C1 segment of cervical spinal cord (tissue), 14 donors: Measurements from ENCODE around the gene LRFN5.

Source experiments
- DNase-seq, 14 donors: peaks; one replicate each; lab custom pipeline; 2025; lab: John Stamatoyannopoulos, UW

Gene LRFN5

DNA sequence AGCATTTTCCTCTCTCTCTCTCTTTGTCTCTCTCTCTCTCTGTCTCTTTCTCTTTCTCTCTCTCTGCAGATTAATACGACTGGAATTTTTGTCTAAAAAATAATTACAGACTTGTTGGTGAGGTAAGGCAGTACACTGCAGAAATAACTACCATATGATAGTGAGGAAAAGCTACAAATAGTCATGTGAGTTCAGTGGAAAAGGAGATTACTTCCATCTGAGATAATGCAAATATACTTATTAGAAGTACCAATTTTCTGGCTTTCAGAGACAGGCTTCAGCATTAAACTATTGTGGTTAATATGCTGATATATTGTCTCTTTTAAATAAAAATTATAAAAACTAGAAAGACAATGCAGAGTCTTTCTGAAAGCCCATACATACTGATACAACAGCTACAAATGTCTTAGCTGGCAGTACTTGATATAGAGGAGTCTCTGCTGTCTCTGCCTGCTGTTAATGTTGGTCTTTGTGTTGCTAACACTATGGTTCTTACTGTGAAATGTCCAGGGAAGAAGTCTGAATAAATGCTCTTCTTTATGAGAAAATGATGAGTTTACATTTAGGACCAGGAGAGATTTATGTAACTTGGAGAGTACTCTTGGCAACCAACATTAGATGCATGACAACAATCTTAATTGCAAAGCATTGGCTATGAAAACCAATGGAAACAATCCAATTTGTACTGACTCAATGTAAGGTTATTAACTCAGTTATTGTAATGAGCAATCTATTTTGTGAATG is 167.0 kb downstream of the LRFN5 start:
- DNase-seq, result no peak

DNA sequence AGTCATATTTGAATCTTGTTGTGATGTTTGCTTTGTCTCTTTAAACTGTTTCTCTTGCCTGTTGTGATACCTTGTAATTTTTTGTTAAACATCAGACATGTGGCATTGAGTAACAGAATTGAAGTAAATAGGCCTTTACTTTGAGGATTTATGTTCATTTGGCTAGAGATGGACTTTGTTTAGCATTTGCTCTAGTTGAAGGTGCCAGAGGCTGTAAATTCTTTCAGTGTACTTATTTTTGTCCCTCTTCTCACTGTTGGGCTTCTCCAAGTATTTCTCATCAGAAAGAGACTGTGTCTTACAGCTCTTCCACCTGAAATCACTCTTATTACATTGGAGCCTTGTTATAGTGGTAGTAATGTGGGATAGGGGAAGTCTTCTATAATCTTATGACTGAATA is 175.8 kb downstream of the LRFN5 start:
- DNase-seq, result no peak

DNA sequence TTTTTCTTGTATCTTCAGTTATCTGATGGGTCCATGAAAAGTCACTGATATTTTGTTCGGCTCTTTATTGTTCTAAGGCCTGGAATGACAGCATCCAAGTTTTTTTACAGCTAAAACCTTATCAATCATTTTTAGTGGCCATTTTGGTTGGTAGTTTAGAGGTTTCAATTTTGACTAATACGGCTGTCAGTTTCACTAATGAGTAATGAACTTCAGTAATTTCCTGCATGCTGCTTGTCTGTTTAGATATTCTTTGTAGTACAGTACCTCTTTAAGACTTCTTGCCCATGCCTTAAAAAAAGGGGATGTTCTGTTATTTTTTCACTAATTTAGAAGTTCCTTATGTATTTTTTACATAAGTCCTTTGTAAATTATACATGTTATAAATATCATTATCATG is 176.7 kb downstream of the LRFN5 start:
- no peak for DNase-seq

- no peak for DNase-seq
These were observed 179.0 kb downstream of the LRFN5 start for GRCh38 chr14:41785696-41786095.

GRCh38 chr14:41799817-41800216 is 193.1 kb downstream of the LRFN5 start:
- DNase-seq, result no peak

GRCh38 chr14:41805633-41806032 is 199.0 kb downstream of the LRFN5 start:
- no peak for DNase-seq

GRCh38 chr14:41806366-41806975 is 199.8 kb downstream of the LRFN5 start:
- DNase-seq, result no peak

GRCh38 chr14:41810362-41810761 is 203.7 kb downstream of the LRFN5 start:
- DNase-seq, result no peak

DNA sequence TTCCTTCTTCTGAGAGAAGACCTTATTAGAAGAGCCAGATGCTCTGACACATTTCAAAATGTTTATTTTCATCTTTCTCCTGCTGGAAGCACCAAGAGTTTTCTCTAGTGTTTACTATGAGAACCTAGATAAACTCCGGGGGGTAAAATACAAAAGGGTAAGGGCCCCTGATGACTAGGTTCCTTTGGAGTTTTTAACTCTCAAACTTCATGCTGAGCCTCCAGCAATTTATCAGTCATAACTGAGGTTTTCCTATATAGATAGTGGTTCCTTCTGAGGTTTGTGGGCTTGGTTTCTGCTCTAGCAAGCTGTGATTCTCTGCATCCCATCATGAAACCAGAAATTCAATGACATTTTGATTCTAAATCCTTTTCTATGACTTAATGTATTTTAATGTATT is 210.9 kb downstream of the LRFN5 start:
- DNase-seq, result no peak

- DNase-seq, result no peak
These were observed 217.8 kb downstream of the LRFN5 start for GRCh38 chr14:41824441-41824840.

- no peak for DNase-seq
These were observed 218.9 kb downstream of the LRFN5 start for GRCh38 chr14:41825622-41826021.

GRCh38 chr14:41830714-41831406 is 224.2 kb downstream of the LRFN5 start:
- no peak for DNase-seq

- DNase-seq, result no peak
These were observed 233.0 kb downstream of the LRFN5 start for GRCh38 chr14:41839661-41840060.

DNA sequence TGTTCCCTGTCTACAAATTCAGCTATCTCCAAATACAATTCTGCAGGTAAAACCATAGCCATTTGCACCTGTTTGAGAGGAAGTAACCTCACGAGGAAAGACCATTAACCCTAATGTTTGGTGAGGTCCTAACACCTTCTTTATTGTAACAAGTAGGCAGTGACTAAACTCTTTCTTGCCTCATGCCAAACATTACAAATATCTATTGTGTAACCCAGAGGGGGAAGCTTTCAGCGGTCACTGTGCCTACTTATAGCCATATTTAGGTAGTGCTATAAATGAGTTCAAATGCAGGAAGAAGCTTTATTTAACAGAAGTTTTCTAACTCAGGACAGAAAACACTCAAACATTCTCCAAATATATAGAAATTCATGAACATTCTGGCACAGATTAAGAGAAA is 252.7 kb downstream of the LRFN5 start:
- DNase-seq, result no peak

- DNase-seq, result no peak
These were observed 253.9 kb downstream of the LRFN5 start for GRCh38 chr14:41860586-41860985.

DNA sequence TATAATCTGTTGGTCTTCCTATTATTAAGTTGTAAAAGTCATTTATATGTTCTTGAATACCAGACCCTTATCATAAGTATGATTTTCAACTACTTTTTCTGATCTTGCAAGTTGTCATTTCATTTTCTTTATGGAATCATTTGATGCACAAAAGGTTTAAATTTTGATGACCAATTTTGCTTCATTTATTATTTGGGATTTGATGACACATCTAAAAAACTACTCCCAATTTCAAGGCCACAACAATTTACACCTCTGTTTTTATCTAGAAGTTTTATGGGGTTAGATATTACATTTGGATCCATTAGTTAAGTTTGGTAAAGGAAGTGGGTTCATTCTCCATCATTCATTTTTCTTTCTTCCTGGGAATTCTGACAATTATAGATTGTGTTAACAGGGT is 259.2 kb downstream of the LRFN5 start:
- DNase-seq, result no peak

DNA sequence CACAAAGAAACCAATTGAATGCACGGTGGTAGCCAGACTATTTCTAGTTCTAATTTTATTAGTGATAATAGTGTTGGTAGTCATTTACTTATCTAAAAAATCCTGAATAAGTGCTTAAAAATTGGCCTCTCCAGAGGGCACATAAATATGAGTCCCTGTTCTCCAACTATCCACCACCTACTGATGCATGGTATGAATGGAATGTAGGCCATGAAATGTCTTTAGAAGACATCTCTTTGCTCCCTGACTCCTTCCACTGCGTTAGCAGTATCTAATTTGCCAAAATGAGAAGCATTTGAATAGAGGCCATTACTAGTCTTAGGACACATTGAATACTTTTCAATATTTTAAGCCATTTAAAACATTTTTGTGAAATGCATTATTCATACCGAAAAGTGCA is 261.7 kb downstream of the LRFN5 start:
- DNase-seq, result no peak

DNA sequence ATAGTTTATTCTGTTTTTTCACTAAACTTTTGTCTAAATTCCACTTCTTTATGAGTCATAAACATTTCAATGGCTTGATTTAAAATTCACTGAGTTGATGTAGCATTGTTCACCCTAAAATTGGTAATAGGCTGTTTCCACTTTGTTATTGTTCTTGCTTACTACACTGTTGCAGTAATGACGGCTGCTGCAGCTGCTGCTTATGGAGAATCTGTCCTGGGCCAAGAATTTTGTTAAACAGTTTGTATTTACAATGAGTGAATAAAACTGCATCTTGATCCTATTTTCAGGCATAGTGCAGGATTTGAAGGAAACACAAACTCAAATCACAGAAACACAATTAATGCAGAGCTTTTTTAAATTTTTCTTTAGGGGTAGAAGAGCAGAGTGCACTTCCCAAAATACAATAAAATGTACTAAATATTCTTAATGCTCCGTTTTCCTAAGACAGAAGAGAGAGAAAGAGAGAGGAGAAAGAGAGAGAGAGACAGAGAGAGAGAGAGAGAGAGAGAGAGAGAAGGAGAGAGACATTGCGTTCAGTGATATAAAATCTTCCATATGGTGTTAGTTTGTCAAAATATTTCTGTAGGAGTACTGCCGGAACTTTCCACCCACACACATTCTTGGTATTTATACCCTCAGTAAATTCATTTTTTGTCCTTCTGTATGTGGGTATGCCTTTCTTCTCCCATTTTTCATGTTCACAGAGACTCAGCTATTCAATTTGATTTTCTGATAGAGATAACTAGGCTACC is 266.4 kb downstream of the LRFN5 start:
- DNase-seq, result no peak

GRCh38 chr14:41873686-41874317 is 267.1 kb downstream of the LRFN5 start:
- DNase-seq, result no peak

DNA sequence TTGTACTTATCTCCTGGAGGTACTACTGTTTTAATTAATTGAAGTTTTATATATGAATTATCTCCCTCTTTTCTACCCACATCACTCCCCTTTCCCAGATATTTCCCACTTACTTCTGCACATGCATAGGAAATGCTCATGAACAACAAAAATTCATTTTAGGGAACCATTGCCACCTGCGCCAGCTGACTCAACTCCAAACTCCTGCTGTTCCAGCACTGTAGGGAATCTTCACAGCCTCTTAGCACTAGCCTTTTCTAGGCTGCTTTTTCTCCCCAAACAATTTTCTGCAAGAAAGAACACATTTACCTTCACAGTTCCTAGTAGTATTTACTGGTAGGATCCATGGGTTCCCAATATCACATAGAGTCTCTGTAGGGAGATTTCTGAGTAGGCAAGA is 268.4 kb downstream of the LRFN5 start:
- DNase-seq, result no peak

- no peak for DNase-seq
These were observed 271.6 kb downstream of the LRFN5 start for GRCh38 chr14:41878321-41878720.

DNA sequence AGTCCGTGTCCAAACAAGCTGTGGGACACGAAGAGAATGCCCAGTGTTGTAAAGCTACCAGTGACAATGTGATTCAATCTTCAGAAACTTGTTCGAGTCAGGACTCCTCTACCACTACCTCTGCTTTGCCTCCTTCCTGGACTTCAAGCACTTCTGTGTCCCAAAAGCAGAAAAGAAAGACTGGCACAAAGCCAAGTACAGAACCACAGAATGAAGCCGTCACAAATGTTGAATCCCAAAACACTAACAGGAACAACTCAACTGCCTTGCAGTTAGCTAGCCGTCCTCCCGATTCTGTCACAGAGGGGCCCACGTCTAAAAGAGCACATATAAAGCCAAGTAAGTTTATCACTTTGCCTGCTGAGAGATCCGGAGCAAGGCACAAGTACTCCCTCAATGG is 284.9 kb downstream of the LRFN5 start:
- DNase-seq, result no peak
